Fibroblast of the aortic adventitia (primary cell): ENCODE measurements around the gene GGT7. TPM values are rescaled to one million over a fixed set of nuclear protein-coding genes. Genes with fewer than 3 reads are reported as not detected.
"Not testable (repeated sequence)": the region's sequence is repeated elsewhere in the genome, so short reads cannot be mapped to it uniquely, and the experiment has no call there.

ENCODE experiments used
- DNase-seq: peaks from one replicate; pipeline ENCODE4 v3.0.0-alpha.2; 2010; ENCODE audit warnings: low read depth
- H3K4me3 ChIP-seq: 2 replicates; pipeline ENCODE4 v1.5.1; 2011; ENCODE audit warnings: low read depth, mild to moderate bottlenecking, control low read depth, low read length, moderate library complexity
- total RNA-seq: library from RNA; depleted of rRNA; stranded (reverse); fragments of >200 nt; gene quantifications from 2 replicates; pipeline ENCODE4 v1.2.3, GENCODE V29; 2012; ENCODE audit warnings: low replicate concordance
- TF ChIP-seq, protein P1 (sequence below): IDR thresholded peaks from 2 replicates; pipeline ENCODE4 v1.5.1; 2011; ENCODE audit warnings: mild to moderate bottlenecking, low read length, control low read depth, inconsistent platforms; ENCODE audit not compliant: insufficient read depth

The GGT7 gene
- total RNA-seq, 1 donor = 6.5 TPM

DNA sequence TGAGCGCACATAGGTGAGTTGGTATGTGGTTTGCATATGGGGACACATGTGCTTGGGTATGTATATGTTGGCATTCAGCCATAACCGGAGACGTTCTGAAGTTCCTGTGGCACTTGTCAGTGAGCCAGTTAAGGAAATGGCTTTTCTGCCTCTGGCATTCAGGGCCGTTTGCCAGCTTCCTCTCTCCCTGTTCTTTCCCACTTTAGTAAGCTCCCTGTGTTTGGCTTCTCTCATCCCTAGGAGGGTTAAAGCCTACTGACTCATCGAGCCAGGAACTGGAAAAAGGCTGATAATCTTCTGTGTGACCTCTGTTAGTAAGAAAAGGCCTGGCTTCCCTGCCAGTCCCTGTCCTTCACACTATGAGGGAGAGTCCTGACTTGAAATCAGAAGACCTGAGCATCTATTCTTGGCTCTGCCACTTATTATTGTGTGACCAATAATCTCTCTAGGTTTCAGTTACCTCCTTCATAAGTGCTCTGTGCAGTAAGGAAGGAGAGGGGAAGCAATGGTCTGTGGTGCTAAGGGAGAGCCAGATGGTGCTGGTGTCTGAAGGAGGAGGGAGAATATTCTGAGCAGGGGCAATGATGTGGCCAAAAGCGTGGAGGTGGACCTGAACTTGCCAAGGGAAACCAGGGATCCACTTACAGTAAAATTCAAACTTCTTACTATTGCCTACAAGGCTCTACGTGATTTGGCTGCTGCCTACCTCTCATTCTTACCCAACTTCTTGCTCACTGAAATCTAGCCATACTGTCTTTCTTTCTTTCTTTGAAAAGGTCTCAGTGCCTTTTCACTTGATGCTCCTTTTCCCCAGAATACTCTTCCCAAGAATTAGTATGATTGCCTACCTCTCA, 35.2 kb upstream of the GGT7 start:
- TF ChIP-seq, protein P1, sequence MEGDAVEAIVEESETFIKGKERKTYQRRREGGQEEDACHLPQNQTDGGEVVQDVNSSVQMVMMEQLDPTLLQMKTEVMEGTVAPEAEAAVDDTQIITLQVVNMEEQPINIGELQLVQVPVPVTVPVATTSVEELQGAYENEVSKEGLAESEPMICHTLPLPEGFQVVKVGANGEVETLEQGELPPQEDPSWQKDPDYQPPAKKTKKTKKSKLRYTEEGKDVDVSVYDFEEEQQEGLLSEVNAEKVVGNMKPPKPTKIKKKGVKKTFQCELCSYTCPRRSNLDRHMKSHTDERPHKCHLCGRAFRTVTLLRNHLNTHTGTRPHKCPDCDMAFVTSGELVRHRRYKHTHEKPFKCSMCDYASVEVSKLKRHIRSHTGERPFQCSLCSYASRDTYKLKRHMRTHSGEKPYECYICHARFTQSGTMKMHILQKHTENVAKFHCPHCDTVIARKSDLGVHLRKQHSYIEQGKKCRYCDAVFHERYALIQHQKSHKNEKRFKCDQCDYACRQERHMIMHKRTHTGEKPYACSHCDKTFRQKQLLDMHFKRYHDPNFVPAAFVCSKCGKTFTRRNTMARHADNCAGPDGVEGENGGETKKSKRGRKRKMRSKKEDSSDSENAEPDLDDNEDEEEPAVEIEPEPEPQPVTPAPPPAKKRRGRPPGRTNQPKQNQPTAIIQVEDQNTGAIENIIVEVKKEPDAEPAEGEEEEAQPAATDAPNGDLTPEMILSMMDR = no peak
- H3K4me3 ChIP-seq = no peak overlapping the region
- peak; percentile 89 for DNase-seq

DNA sequence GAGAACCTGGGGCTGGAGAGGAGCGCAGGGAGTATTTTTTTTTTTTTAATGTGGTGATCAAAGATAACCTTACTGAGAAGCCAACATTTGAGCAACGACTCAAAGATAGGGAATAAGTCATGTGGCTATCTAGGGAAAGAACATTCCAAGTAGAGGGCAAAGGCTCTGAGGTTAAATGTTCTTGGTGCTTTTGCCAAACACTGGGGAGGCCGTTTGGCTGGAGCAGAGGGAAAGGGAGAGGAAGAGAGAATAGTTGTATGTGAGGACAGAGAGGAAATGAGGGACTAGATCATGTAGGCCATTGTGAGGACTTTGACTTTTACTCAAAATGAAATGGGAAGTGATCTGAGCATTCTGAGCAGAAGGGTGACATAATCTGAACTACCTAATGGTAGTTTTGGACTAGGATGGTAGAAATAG, 31.6 kb upstream of the GGT7 start:
- no peak for DNase-seq
- TF ChIP-seq, protein P1 = no peak
- no peak overlapping the region for H3K4me3 ChIP-seq

DNA sequence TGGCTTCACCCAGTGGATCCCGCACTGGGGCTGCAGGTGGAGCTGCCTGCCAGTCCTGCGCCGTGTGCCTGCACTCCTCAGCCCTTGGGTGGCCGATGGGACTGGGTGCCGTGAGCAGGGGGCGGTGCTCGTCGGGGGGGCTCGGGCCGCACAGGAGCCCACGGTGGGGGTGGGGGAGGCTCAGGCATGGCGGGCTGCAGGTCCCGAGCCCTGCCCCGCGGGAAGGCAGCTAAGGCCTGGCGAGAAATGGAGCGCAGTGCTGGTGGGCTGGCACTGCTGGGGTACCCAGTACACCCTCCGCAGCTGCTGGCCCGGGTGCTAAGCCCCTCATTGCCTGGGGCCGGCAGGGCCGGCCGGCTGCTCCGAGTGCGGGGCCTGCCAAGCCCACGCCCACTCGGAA, 26.1 kb upstream of the GGT7 start:
- not testable (repeated sequence) for DNase-seq

DNA sequence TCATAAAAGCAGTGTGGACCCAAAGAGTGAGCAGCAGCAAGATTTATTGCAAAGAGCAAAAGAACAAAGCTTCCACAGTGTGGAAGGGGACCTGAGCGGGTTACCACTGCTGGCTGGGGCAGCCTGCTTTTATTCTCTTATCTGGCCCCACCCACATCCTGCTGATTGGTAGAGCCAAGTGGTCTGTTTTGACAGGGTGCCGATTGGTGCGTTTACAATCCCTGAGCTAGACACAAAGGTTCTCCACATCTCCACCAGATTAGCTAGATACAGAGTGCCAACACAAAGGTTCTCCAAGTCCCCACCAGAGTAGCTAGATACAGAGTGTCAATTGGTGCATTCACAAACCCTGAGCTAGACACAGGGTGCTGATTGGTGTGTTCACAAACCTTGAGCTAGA, 25.5 kb upstream of the GGT7 start:
- DNase-seq, H3K4me3 ChIP-seq: not testable (repeated sequence)

More for the DNA sequence above, 26.1 kb upstream of the GGT7 start:
- H3K4me3 ChIP-seq = not testable (repeated sequence)

DNA sequence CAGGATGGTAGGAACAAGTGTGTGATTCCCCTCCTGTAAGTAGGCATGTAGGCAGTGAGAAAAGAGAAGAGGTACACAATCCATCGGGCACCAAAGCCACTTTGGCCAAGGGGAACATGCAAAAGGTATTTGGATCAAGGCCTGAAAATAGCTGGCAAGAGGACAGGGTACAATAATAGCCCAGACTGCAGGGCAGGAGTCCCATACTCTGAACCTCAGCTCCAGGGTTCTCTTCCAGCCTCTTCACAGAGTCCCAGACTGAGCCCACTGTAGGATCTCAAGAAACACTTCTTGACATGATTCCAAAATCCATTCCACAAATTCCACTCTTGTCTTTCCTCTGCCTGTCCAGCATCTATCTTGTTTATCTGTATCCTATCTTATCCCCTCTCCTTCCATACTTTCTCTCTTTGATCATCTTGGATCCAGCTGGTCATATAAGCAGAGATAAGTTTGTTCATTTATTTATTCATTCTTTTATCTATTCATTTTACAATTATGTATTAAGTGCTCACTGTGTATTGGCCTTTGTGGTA, 23.5 kb upstream of the GGT7 start:
- TF ChIP-seq, protein P1 = no peak
- peak; percentile 67 for DNase-seq
- no peak overlapping the region for H3K4me3 ChIP-seq

DNA sequence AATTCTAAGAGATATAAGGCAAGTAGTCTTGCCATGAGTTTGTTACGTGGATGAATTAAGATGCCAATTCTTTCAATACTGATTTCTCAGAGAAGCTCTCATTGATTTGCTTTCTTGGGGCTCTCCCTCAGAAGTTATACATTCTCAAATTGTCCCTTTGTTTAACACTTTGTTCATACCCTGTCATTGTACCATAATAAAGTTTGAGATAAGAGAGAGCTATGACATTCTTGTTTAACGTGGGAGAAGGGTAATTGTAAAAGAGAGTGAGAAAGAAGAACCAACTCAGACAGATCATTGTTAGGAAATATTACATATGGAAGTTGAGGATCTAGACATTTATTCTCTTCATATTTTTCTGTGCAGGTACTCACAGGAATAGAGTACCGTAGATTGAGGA, 22.8 kb upstream of the GGT7 start:
- H3K4me3 ChIP-seq = no peak overlapping the region
- DNase-seq = no peak
- TF ChIP-seq, protein P1 = no peak

DNA sequence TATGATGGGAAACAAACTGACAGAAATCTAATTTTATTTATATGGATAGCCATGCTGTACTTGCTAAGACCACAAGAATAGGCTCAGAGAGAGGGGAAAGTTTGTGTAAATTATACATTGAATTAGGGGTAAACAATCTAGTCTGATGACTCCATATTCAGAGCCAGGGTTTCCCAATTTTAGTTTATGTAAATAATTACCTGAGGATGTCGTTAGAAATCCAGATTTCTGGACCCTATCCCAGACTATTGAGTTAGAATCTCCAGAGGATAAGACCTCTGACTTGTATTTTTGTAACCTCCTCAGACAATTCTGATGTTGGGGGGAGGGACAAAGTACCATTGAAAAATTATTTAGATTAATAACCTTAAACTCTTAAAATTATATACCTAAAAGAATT, 22.1 kb upstream of the GGT7 start:
- no peak for DNase-seq
- TF ChIP-seq, protein P1 = no peak
- no peak overlapping the region for H3K4me3 ChIP-seq

DNA sequence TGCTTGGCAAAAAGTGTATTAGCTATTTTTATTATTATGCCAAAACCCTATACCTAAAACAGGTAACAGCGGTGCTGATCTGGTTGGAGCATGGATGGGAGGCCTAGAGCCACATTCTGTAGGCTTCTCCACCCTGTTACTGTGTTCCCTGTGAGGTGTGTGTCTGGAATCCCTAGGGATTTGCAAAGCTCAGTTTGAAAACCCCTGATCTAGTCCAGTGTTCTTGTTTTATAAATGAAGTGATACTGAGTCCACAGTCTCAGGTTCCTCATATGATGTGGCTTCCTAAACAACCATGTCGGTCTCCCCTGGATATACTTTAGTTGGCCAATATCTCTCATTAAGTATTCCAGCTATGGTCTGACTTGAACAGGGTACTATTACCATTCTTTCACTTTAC, 20.0 kb upstream of the GGT7 start:
- DNase-seq = no peak
- TF ChIP-seq, protein P1 = no peak
- no peak overlapping the region for H3K4me3 ChIP-seq
